T follicular helper cell (primary cell): ENCODE measurements around the gene SAMD4A.
"Not testable (repeated sequence)": the region's sequence is repeated elsewhere in the genome, so short reads cannot be mapped to it uniquely, and the experiment has no call there.

Experiments used
- DNase-seq: peaks from one replicate; pipeline ENCODE4 v3.0.0-alpha.2; 2020; ENCODE audit warnings: low read depth

The SAMD4A gene

DNA sequence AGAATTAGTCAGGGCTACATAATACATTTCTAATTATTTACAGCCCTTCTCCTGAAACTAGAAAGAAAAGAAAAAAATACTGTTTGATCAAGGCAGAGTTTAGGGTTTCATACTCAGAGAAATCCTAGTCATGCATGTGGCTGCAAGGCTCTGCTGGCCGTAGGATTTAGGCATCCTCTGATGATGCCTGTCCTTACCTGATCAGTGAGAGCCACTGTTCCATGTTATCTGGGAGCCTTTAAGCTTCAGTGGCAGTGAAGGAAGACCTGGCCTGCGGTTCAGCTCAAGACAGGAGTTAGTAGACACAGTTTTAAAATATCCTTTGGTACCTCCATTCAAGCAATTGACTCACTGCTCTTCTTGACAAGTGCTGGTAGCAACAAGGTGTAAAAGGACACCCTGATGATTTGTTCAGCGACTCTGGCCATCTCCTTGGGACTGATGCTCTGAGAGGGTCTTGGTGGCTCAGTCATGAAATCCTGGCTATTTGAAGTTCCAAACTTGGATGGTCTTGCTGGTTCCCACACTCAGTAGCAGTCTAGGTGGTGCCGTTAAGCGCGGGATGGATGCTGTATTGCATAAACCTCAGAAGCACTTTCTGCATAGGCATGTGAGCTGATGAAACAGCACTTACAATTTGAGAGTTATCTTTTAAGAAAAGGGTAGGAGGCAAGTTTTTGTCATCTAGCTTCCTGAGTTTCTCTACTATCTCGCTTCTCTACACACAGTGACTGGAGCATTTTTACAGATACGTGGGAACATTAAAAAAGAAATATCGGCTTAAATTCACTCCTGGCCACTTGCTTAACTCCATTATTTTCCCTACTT is 162.0 kb downstream of the SAMD4A start:
- DNase-seq: no peak

DNA sequence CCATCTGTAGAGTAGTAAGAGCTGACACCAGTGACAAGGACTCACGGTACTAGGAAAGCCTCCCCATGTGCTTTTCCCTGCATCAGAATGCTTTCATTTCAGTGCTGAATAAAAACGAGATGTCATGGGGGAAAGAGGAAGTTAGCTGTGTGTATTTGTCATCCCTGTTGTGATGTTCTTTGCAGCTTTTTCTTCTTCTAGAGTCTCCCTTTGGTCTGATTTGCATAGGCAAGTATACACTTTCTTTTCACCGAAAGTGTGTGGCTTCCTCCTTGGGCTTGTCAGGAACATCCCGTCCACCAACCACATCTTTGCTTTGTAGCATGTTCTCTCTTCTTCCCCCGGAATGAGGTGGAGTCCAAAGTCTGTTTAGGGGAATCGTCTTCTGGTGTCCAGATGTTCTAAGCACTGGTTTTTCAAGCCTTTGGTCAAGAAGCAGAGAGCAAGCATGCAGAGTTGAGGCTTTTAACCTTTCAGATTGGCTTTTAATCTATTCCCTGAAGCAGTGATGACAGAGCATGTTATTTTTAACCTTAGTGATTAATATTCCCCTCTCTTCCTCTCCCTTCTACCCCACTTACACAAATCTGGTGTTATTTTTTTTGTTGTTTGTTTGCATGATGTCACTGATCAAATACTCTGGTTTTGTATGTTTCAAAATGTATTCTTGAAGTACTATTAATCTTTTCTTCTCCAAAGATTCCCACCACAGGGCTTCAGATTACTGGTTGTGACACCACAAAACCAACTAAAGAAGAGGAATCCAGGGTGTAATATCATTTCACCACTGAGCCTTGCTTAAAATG is 163.4 kb downstream of the SAMD4A start:
- DNase-seq: no peak

DNA sequence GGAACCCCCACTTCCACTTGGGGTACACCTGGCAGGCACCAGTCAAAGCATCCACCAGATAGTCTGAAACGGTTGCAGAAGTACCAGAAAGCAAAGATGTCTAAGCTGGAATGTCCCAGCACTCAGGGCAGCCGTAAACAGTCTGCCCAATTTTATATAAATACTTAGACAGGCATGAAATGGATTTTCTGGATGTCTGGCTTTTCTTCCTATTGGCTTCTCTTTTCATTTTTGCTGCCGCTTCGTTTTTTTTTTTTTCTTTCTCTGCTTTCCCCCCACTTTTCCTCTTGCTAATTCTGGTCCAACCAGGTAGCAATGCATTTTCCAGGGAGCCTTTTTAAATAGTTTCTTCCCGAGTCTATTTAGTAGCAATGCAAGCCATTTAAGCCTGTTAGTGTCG is 168.0 kb downstream of the SAMD4A start:
- DNase-seq: no peak

DNA sequence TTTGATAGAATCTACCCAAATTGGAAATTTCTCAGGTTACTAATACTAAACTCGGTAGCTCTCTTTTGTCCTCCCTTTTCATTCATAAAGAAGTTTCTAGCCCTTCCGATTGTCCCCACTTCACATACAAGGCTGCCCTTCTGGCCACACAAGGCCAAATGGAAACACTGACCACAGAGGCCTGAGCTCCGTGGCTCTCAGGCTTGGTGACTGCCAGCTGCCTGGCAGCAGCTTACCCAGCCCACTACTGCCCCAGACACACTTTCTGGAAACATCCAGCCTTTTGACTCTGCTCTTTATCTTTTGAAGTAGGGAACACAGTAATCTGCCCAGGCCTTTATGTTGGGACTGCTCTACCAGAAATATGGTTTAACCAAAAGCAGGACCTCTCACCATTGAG is 168.5 kb downstream of the SAMD4A start:
- DNase-seq: no peak

DNA sequence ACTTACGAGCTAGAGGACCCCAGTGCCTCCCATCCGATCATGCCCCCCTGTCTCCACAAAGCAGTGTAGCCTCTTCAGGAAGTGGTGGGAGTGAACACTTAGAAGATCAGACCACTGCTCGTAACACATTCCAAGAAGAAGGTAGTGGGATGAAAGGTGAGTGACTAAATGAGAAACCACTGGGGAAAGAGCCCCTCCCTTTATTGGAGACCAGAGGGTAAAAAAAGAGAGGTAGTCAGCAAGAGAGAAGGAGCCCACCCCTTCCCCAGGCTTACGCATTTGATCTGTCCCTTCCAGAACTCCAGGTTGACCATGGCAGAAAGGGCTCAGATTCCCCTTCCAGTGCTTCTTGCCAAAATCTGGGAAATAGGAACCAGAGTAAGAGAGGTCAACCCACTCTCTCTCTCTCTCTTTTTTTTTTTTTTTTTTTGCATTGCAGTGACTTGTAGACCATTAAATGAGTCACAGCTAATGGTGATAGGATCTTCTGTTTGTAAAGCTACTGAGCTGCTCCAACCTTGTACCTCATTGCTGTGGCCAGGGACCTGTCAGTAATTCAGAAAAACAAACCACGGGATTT is 170.3 kb downstream of the SAMD4A start:
- no peak for DNase-seq

DNA sequence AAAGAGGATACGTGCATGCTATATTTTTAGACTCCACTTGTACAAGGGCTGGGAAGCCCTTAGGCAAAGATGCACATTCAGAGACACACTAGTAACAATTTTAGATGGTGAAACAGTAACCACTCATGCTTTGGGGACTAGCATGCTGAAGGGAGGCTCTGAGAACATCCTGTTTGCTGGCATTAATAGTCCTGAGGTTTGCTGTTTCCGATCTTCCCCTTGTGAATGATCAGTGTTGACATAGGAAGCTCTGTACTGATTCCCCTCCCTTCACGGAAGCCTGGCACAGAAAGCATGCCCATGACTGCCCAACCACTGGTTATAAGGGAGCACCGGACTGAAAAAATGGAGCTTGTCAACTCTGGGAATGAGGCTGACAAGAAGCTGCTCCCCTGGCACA is 171.1 kb downstream of the SAMD4A start:
- DNase-seq: no peak

DNA sequence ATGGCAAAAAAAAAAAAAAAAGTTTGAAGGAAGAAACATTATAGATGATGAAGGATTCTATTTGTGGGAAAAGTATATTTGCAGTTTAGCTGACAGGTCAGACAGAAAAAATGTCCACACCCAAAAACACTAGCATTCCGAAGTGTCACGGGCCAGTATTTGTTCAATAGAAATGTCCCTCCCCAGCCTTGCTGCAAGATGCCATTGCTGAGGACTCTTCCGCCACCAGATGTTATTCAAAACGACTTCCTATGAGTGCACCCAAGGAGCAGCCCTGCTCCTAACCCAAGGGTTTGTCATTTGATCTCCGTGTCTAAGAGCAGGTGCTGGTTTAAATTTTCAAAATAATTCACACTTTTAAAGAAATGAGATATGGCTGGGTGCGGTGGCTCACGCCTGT is 172.6 kb downstream of the SAMD4A start:
- DNase-seq: no peak

DNA sequence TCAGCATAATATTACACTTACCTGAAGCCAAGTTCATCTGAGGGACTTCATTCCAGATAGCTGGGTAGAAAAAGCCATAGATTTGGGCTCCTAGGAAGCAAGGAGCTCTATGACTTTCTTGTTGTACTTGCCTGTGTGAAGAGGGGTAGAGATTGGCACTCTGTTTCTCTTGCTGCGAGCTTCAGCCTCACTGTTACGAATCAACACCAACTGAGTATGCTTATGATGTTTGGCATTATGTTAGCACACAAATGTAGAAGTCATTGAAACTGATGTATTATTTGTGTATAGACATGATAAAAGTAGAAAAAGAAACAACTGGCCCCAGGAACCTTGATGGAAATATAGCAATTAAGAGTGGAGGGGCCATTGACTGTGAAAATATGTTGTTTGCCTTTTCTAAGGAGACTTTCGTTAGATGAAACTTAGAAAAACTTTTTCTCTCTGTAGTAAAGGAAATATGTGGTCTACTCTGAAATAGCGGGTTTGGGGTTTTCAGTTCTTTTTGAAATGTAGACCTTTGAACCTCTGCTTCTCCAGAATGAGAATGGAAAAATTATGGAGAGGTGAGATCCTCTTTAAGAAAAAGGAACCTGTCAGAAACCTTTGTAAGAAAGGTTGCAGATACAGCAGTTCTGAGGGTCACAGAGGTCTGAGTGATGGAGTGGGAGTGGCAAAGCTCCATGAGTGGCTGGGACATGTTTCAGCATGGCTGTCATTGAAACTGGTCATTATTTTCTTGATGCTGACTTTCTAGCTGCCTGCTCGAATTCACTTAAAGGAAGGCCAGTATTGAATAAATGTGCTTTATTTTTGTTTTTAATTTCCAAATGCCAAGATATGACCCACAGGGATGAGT is 175.8 kb downstream of the SAMD4A start:
- DNase-seq: no peak

DNA sequence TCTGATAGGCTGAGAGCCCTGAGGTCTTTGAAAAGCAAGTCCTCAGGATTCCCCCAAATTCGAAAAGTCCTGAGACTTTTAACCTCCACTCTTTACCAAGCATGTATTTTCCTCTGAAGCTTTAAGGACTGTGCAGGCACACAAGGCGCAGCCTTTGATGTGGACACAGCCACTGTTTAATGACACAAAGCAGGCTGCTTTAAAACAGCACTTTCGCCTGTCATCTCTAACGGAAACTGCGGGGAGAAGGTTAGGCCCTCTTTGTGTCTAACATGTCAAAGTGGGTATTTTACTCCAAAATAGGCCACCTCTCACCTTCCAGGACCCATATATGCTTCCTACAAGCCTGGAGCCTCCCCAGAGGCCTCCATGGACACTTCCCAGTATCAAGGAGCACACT is 176.5 kb downstream of the SAMD4A start:
- no peak for DNase-seq

DNA sequence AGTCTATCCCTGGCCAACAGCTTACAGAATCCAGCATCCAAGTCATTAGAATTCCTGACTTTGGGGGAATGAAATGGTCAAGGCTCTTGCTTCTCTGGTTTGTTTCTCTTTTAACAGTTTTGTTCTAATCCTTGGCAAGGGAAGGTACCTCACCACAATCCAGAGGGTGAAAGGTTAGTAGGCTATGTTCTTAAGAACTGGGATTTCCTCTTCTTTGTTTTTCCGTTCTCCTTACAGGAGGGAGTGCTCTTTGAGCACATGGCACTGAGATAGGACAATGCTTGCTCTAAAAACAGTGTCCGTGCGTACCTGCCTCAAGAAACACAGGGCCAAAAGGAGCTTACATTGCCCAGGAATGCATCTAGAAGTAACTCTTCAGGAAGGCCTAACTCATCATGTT is 179.1 kb downstream of the SAMD4A start:
- DNase-seq: no peak

DNA sequence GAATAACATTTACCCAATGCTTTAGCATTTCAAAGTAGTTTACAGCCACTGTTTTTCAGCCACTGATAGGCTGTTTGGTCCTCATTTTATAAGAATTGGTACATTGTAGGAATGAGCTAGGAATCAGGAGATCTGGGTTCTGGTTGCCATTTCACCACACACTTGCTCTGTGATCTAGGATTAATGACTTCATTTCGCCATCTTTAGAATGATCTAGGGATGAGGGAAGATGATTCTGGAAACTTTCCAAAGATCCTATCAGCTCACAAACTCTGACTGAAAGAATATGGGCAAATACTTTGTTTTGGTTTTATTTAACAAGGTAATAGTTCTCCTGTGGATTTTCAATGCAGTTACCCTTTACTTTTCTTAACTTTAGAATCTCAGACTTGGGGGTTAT is 180.7 kb downstream of the SAMD4A start:
- no peak for DNase-seq

DNA sequence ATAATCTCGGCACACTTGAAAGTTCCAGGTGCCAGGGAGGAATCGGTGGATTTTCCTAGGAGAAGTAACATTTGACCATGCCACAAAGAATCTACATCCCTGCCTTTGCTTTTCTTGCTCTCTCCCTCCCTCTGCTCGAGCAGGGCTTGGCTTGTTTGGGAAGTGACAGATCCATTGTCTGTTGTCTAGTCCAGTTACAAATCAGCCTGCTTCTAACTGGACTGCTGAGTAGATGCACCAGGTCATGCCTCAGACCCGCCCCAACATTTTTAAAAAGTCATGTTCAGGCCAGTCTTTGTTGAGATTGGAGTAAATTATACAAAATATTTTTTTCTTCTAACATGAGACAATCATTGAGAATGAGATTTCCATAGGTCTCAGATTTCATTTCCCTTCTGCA is 182.3 kb downstream of the SAMD4A start:
- no peak for DNase-seq

DNA sequence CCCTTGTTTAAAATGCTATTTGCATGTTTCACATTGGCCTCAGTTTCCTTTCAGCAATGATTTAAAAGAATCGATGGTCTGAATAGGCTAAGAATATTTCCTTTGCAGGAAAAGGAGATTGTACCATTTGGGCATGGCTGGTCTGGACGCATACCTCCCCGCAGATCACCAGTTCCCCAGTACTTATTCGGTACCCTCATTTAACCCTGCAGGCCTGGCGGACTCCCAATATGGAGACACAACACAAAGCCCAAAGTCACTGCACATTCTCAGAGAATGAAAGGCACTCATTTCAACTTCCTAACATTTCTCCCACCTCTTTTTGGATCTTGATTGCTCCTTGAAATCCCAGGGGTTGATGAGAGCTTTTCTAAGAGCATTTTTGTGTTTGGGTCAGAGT is 182.8 kb downstream of the SAMD4A start:
- DNase-seq: no peak

DNA sequence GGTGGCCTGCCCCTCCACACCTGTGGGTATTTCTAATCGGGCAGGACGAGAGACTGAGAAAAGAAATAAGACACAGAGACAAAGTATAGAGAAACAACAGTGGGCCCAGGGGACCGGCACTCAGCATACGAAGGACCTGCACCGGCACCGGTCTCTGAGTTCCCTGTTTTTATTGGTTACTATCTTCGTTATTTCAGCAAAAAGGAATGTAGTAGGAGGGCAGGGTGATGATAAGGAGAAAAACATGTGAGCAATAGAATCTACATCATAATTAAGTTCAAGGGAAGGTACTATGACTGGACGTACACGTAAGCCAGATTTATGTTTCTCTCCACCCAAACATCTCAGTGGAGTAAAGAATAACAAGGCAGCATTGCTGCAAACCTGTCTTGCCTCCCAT is 185.7 kb downstream of the SAMD4A start:
- DNase-seq: not testable (repeated sequence)

DNA sequence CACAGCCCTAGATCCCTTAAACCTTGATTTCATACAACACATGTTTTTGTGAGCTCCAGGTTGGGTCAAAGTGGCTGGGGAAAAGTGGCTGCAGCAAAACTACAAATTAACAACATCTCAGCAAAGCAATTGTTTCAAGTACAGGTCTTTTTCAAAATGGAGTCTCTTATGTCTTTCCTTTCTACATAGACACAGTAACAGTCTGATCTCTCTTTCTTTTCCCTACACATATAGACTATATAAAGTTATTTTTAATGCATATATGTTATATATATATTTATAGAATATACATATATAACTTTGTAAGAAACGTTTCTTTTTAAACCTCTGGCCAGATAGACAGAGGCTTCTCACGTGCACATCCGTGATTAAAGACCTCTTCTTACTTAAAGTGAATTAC is 186.5 kb downstream of the SAMD4A start:
- not testable (repeated sequence) for DNase-seq

DNA sequence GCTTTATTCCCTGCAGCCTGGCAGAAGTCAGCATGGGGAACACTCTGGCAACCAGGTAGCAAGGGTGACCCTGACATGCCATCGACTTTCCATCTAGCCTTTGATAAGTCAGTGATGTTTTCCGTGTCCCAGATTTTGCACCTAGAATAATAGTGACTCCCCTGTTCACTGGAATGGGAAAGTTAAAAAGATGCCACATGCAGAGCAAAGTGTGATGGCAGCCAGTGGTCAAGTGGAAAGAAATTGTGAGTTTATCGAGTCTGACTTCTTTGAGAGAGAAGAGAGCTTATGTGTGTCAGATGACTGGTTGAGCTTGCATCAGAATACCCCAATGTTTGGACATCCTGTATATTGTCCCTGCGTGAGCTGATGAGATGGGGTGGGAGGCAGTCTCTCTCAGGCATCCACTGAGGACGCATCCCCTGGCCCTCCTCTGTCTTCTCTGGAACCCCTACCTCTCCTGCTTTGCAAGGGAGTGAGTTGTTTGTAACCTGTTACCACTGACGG is 187.2 kb downstream of the SAMD4A start:
- no peak for DNase-seq

DNA sequence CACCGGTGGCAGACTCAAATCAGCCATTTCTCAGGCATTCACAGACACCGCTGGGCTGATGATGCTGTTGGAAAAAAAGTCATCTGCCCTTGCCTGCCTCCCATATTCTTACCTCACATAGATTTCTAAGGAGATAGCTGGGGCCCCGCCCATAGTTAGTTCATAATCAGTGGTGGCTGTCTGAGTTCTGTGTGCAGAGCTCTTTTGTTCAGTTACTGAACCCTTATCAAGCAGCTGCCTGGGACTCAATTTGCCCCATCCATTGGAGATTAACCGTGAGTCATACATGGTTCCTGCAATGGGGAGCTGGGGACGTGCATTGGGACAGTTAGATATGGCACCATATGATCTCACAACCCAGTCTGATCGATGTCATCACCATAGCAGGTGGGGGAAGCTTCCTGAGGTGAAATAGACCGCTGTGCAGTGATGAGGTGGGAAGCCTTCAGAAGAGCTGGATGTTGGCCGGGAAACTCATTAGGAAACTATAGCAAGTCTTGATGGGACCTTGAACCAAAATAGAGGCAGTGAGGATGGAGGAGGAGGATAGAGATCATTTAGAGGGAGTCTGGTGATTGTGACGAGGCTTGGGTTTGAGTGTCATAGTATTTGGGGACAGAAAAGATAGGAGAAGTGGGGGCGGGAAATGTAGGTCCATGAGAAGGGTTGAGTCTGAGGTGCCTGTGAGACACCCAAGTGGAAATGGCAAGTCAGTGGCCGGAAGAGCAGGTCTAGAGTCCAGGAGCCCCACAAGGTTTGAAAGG is 187.9 kb downstream of the SAMD4A start:
- DNase-seq: no peak

DNA sequence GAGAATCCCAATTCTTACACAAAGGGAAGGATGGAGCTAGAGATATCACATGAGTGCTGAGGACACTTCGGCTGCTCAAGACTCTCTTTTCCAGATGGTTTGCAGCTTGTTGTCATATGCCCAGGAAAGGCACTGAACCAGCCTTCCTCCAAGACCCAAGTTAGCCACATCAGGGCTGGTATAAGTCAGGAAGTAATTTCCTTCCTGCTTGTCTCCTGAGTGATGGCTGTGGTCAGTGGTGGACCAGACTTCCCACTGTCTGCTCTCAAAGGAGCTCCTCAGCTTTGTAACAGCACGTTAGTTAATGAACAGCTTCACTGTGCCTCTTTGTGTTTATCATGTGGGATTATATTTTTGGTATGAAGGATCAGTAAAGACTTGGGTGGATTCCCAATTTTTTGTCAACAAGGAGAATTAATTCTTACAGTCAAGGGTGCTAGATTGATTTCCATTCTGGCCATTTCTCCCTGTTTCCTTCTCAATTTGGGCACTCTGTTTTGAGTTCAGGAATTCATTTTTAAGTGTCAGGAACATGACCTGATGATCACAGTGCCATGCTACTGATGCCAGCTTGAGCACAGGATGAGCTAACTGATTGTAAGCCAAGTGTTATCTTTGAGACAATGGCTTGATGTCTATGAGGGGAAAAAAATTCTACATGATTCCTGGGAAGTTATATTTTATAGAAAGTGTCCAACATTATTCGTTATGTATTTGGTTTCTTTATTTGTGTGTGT is 189.9 kb downstream of the SAMD4A start:
- DNase-seq: no peak

DNA sequence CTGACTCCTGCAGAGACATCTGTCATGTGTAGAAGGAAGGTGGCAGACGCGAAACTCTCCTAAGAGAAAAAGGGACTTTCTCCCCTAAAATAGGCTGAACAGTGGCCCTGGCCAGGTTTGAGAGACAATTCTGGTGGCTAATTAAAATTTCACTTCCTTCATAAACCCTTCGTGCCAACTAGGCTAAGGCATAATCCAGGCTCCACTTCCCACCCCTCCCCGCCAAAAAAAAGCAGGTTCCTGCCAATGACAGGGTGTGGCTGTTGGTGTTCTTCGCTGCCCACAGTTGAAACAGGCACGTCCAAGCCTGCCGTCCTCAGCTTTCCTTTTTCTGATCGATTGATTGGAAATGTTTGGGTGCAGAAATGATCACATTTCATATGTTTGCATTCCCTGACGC is 191.1 kb downstream of the SAMD4A start:
- DNase-seq: no peak

DNA sequence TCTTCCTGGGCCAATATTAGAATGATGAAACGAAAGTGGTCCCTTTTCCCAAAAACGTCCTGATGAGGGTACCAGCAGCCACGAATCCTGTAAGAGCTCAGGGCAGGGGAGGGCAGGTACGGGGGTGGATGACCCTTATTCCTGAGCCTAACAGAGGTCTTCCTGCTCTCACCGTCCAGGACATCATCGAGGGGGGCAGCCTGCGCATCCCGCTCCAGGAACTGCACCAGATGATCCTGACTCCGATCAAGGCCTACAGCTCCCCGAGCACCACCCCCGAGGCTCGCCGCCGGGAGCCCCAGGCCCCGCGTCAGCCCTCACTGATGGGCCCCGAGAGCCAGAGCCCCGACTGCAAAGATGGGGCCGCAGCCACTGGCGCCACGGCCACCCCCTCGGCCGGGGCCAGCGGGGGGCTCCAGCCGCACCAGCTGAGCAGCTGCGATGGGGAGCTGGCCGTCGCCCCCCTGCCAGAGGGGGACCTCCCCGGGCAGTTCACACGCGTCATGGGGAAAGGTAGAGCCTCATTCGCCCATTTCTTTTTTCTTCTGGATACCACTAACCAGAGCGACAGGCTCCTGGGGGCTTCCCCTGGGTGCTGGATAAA is 193.2 kb downstream of the SAMD4A start:
- no peak for DNase-seq
